Measurements from ENCODE around the gene STAT1.

The STAT1 gene

DNA sequence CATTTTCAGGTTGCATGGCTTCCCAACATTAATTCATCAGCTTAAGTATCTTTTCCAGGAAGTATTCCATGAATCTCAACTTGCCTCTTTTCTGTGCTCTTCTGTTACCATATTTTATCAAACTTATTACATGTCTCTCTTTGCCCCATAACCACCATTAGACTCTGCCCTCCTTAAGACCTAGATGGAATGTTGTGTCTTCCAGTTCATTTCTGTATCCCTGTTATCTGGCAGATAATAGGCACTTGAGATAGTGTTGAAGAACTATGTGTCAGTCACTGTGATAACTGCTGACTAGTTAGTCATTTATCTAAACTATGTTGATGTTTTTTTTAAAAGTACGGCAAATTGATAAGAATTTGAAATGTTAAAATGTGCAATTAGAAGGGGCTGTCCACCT is 91.6 kb downstream of the STAT1 start:
- no peak for DNase-seq (ENCODE audit: low read depth)
- no peak for TF ChIP-seq CTCF (conservative IDR thresholded peaks at IDR 0.05; ENCODE audit: low read depth, low read length)

GRCh38 chr2:190920085-190920484 is 93.9 kb downstream of the STAT1 start:
- no peak for DNase-seq (ENCODE audit: low read depth)
- no peak overlapping the region for H3K4me3 ChIP-seq (ENCODE audit: low read length)
- TF ChIP-seq CTCF (conservative IDR thresholded peaks at IDR 0.05; ENCODE audit: low read depth, low read length), result no peak

More for the DNA sequence above, 91.6 kb downstream of the STAT1 start:
- no peak overlapping the region for H3K4me3 ChIP-seq (ENCODE audit: low read length)
